ENCODE measurements around the gene SLAMF7. TPM values are rescaled to one million over a fixed set of nuclear protein-coding genes. Genes with fewer than 3 reads are reported as not detected.
"Not testable (repeated sequence)": the region's sequence is repeated elsewhere in the genome, so short reads cannot be mapped to it uniquely, and the experiment has no call there.

Gene SLAMF7, protein sequence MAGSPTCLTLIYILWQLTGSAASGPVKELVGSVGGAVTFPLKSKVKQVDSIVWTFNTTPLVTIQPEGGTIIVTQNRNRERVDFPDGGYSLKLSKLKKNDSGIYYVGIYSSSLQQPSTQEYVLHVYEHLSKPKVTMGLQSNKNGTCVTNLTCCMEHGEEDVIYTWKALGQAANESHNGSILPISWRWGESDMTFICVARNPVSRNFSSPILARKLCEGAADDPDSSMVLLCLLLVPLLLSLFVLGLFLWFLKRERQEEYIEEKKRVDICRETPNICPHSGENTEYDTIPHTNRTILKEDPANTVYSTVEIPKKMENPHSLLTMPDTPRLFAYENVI
- 10 to 100 TPM in 1 of 9 donors, 1 to 10 TPM in 1, under 1 TPM in 3, not detected in 4; 0.27 to 28.0 (median 0.96) TPM for total RNA-seq
- under 1 TPM; 0.21 to 0.23 TPM for polyA plus RNA-seq
- long read RNA-seq, donor 1: 0 reads
- long read RNA-seq, donor 2: 0 reads
- long read RNA-seq, donor 3: 0 reads

- WGBS, 4 donors: 75 to 84% (median 77%) methylated on average over 5 of the region's 5 CpGs
- H3K4me3 ChIP-seq: peak within 1 kb of the TSS in 1 of 12 donors; percentile 50
- no peak for DNase-seq
These were observed at the start of gene SLAMF7 for GRCh38 chr1:160739098-160739511. TSS of gene SLAMF7 (plus strand) at chr1:160739247. CDS start at chr1:160739302, 55 bp downstream.

GRCh38 chr1:160692390-160692789, 46.7 kb upstream of the SLAMF7 start:
- H3K9me3 ChIP-seq; DNase-seq; H3K36me3 ChIP-seq; ATAC-seq; intact Hi-C loops (cut with DNase I); H3K4me3 ChIP-seq; H3K27me3 ChIP-seq; H3K27ac ChIP-seq: not testable (repeated sequence)
- peaks cover 0 to 11% (median 0%) of the 10 kb centered on the region in 12 donors for H3K4me1 ChIP-seq
- TF ChIP-seq, protein P1, sequence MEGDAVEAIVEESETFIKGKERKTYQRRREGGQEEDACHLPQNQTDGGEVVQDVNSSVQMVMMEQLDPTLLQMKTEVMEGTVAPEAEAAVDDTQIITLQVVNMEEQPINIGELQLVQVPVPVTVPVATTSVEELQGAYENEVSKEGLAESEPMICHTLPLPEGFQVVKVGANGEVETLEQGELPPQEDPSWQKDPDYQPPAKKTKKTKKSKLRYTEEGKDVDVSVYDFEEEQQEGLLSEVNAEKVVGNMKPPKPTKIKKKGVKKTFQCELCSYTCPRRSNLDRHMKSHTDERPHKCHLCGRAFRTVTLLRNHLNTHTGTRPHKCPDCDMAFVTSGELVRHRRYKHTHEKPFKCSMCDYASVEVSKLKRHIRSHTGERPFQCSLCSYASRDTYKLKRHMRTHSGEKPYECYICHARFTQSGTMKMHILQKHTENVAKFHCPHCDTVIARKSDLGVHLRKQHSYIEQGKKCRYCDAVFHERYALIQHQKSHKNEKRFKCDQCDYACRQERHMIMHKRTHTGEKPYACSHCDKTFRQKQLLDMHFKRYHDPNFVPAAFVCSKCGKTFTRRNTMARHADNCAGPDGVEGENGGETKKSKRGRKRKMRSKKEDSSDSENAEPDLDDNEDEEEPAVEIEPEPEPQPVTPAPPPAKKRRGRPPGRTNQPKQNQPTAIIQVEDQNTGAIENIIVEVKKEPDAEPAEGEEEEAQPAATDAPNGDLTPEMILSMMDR (IDR thresholded peaks at IDR 0.05): peak in 1 of 12 donors; percentile 13
- 80 to 93% (median 84%) methylated on average over 10 of the region's 10 CpGs for WGBS, 4 donors

More at GRCh38 chr1:160739098-160739511, at the start of gene SLAMF7:
- peak within 1 kb of the TSS in 1 of 12 donors; percentile 70 for H3K27ac ChIP-seq
- intact Hi-C loops (cut with DNase I): no loop called here
- H3K4me1 ChIP-seq: peaks cover 0 to 41% (median 0%) of the 10 kb centered on the region in 12 donors
- H3K36me3 ChIP-seq: no peaks in the 10 kb centered on the region
- peaks cover 0 to 22% (median 4%) of the 10 kb centered on the region in 12 donors for H3K9me3 ChIP-seq
- peaks cover 0 to 3% (median 0%) of the 10 kb centered on the region in 9 donors for H3K27me3 ChIP-seq
- peak in 1 of 4 donors; percentile 18 for ATAC-seq
- TF ChIP-seq POLR2A (IDR thresholded peaks at IDR 0.05): no peak

DNA sequence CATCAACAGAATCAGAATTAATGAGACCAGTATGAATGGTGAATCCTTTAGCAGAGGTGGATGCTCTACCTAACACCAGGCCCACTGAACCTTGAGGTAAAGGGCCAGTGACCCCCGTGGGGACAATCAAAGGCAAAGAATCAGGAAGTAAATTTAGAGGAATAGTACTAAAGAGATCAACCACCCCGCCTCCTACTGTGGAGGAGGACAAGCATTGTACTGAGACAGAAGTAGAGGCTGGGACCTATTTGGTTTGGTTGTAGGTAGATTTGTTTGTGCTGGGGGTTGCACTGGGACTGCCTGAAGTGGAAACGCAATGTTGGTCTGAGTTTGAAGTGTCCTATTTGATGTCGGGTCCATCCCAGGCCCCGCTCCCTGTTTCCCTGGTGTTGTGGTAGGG, 36.9 kb upstream of the SLAMF7 start:
- DNase-seq (no peak), ATAC-seq (no peak)
- WGBS, 4 donors: 81 to 91% (median 85%) methylated on average over 5 of the region's 5 CpGs
- TF ChIP-seq POLR2A (IDR thresholded peaks at IDR 0.05): no peak
- TF ChIP-seq, protein P1 (IDR thresholded peaks at IDR 0.05): no peak
- Histone ChIP-seq H3K36me3 (no peaks in the 10 kb centered on the region), H3K9me3 (no peaks in the 10 kb centered on the region), H3K27ac (no peak overlapping the region), H3K4me3 (no peak overlapping the region), H3K27me3 (no peaks in the 10 kb centered on the region), H3K4me1 (peaks cover 0 to 59% (median 0%) of the 10 kb centered on the region in 12 donors)
- intact Hi-C loops (cut with DNase I): no loop called here

DNA sequence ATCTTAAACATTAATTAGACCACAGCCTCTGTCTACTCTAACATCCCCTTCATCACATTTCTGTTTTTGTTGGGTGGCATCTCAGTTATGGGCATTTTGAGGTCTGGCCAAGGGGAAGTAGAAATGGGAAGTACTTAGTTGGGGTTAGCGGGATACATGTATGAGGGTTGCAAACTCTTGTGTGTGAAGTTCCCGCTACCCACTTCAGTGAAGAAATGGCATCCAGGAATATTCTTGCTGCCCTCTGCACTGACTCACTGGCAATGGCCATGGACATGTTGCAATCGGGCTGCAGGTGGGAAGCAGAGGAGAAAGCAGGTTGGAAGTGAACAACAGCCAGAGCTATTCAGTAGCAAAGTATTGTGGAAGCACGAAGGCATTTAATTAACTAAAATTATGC, 34.8 kb upstream of the SLAMF7 start:
- ATAC-seq (peak in 3 of 4 donors; percentile 70 to 82 (median 78)), DNase-seq (peak in 3 of 5 donors; percentile 10 to 42 (median 34))
- Histone ChIP-seq H3K27me3 (peaks cover 0 to 3% (median 0%) of the 10 kb centered on the region in 9 donors), H3K36me3 (no peaks in the 10 kb centered on the region), H3K4me3 (peak overlapping the region in 1 of 12 donors; percentile 6), H3K27ac (peak overlapping the region in 1 of 12 donors; percentile 90), H3K9me3 (no peaks in the 10 kb centered on the region), H3K4me1 (peaks cover 0 to 80% (median 0%) of the 10 kb centered on the region in 12 donors)
- TF ChIP-seq, protein P1 (IDR thresholded peaks at IDR 0.05): no peak
- no peak for TF ChIP-seq POLR2A (IDR thresholded peaks at IDR 0.05)
- WGBS, 4 donors: 78 to 87% (median 82%) methylated on average over 4 of the region's 4 CpGs
- intact Hi-C loops (cut with DNase I): no loop called here

DNA sequence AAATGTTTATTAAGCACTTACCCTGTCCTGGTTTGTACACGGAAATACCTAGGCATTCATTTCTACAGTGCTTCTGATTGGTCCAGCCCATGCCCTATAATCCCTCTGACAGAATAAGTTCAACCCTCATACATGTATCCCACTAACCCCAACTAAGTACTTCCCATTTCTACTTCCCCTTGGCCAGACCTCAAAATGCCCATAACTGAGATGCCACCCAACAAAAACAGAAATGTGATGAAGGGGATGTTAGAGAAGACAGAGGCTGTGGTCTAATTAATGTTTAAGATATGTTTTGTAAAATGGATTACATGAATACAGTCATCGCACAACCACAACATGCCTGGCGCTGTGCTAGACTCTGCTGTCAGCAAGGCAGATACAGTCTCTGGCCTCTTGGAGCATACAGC, 33.8 kb upstream of the SLAMF7 start:
- H3K9me3 ChIP-seq; DNase-seq; H3K36me3 ChIP-seq; intact Hi-C loops (cut with DNase I); H3K27me3 ChIP-seq: not testable (repeated sequence)
- peak in 3 of 4 donors; percentile 52 to 76 (median 68) for ATAC-seq
- H3K4me1 ChIP-seq: peaks cover 0 to 82% (median 0%) of the 10 kb centered on the region in 12 donors
- H3K27ac ChIP-seq: peak overlapping the region in 1 of 12 donors; percentile 90
- peak overlapping the region in 1 of 12 donors; percentile 66 for H3K4me3 ChIP-seq
- whole genome bisulfite sequencing, 4 donors: 81 to 87% (median 83%) methylated on average over 3 of the region's 3 CpGs

Data from heart left ventricle (tissue), 16 donors.